ENCODE data around the gene SLC6A18. TPM values are rescaled to one million over a fixed set of nuclear protein-coding genes. Genes with fewer than 3 reads are reported as not detected.

The SLC6A18 gene
- total RNA-seq, 2 donors from 2014 or later: not detected

GRCh38 chr5:1208221-1208742 is 16.9 kb upstream of the SLC6A18 start:
- Histone ChIP-seq H3K27me3 (replicated peaks; ENCODE audit: insufficient read depth) (no peaks in the 10 kb centered on the region), H3K4me3 (no peak overlapping the region), H3K9me3 (no peaks in the 10 kb centered on the region), H3K27ac (no peak overlapping the region), H3K4me1 (replicated peaks) (no peaks in the 10 kb centered on the region), H3K36me3 (no peaks in the 10 kb centered on the region)
- intact Hi-C loops (cut with DNase I): no loop called here
- WGBS: 62% methylated on average over 17 of the region's 17 CpGs
- TF ChIP-seq CTCF (IDR thresholded peaks at IDR 0.05) (no peak), POLR2A (IDR thresholded peaks at IDR 0.05) (no peak), POLR2AphosphoS5 (IDR thresholded peaks at IDR 0.05) (no peak)
- no peak for DNase-seq (ENCODE audit: low spot score)

DNA sequence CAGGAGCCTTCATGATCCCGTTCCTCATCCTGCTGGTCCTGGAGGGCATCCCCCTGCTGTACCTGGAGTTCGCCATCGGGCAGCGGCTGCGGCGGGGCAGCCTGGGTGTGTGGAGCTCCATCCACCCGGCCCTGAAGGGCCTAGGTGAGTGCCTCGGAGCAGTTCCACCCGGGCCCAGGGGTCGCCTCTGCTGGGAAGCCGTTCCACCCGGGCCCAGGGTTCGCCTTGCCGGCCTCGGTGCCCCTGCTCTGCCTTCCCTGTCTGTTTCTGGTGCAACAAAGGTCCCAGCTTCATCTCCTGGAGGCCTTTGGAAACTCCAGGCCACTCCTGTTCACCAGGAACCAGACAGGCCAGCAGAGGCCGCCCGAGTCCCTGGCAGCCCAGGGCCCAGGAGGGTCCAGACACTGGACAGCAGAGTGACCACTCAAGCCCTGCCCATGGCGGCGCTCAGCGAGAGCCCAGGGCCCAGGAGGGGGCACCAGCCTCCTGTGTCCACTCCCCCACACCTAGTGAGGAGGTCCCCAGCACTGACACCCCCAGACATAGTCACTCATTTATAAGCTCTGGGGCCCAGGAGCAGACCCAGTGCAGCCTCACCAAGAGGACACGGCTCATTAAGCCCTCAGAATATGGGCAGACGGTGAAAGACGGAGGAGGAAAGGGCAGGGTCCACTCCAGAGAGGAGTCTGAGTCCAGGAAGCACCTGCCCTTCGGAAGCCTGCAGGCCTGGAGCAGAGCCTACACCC is 16.3 kb upstream of the SLC6A18 start:
- DNase-seq (ENCODE audit: low spot score): no peak

GRCh38 chr5:1209489-1209852 is 15.7 kb upstream of the SLC6A18 start:
- no peaks in the 10 kb centered on the region for H3K27me3 ChIP-seq (replicated peaks; ENCODE audit: insufficient read depth)

More for the DNA sequence above, 16.3 kb upstream of the SLC6A18 start:
- no peaks in the 10 kb centered on the region for H3K27me3 ChIP-seq (replicated peaks; ENCODE audit: insufficient read depth)
- intact Hi-C loops (cut with DNase I): no loop called here
- no peaks in the 10 kb centered on the region for H3K9me3 ChIP-seq
- 71% methylated on average over 10 of the region's 24 CpGs for WGBS
- no peaks in the 10 kb centered on the region for H3K4me1 ChIP-seq (replicated peaks)
- H3K4me3 ChIP-seq: no peak overlapping the region
- H3K27ac ChIP-seq: no peak overlapping the region
- TF ChIP-seq POLR2A (IDR thresholded peaks at IDR 0.05) (no peak), CTCF (IDR thresholded peaks at IDR 0.05) (peak in 3 of 4 experiments; percentile 32 to 56 (median 37)), POLR2AphosphoS5 (IDR thresholded peaks at IDR 0.05) (no peak)
- no peaks in the 10 kb centered on the region for H3K36me3 ChIP-seq

DNA sequence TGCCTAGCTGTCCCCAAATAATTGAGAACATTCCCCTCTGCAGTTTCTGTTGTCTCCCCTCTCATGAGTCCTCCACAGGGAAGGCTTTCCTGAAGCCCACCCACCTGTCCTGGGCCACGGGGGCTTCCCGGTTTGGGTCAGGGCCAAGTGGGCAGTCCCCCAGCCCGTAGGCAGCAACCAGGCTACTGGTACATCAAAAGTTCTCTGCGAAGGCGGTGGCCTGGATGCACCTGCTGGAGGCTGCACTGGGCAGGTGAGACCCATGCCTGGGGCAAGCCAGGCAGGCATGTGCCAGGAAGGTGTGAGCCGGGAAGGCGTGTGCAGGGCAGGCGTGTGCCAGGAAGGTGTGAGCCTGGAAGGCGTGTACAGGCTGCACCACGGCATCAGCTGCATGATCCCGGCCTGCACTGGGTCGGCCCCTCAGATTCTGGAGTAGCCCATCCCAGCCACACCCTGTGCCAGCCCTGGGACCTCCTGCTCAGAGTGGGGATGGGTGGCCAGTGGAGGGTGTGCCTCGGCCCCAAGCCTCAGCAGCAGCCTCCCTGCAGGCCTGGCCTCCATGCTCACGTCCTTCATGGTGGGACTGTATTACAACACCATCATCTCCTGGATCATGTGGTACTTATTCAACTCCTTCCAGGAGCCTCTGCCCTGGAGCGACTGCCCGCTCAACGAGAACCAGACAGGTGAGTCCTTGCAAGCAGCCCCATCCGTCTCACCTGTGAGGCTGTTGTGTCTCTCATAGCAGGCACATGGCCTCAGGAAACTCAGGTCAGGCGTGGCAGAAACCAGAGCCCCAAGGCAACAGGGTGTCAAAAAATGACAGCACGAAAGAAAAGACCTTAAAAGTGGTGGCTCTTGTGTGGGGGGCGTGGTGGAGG is 15.0 kb upstream of the SLC6A18 start:
- TF ChIP-seq CTCF (IDR thresholded peaks at IDR 0.05) (no peak), POLR2AphosphoS5 (IDR thresholded peaks at IDR 0.05) (no peak), POLR2A (IDR thresholded peaks at IDR 0.05) (no peak)
- no peaks in the 10 kb centered on the region for H3K36me3 ChIP-seq
- no peak overlapping the region for H3K4me3 ChIP-seq
- 73% methylated on average over 14 of the region's 21 CpGs for WGBS
- no peaks in the 10 kb centered on the region for H3K27me3 ChIP-seq (replicated peaks; ENCODE audit: insufficient read depth)
- H3K9me3 ChIP-seq: no peaks in the 10 kb centered on the region
- no peak overlapping the region for H3K27ac ChIP-seq
- intact Hi-C loops (cut with DNase I): no loop called here
- H3K4me1 ChIP-seq (replicated peaks): no peaks in the 10 kb centered on the region
- no peak for DNase-seq (ENCODE audit: low spot score)

More at GRCh38 chr5:1209489-1209852, 15.7 kb upstream of the SLC6A18 start:
- WGBS: 71% methylated on average over 2 of the region's 2 CpGs
- intact Hi-C loops (cut with DNase I): no loop called here
- Histone ChIP-seq H3K9me3 (no peaks in the 10 kb centered on the region), H3K36me3 (no peaks in the 10 kb centered on the region), H3K4me1 (replicated peaks) (no peaks in the 10 kb centered on the region), H3K27ac (no peak overlapping the region), H3K4me3 (no peak overlapping the region)
- DNase-seq (ENCODE audit: low spot score): no peak
- TF ChIP-seq CTCF (IDR thresholded peaks at IDR 0.05) (no peak), POLR2A (IDR thresholded peaks at IDR 0.05) (no peak), POLR2AphosphoS5 (IDR thresholded peaks at IDR 0.05) (no peak)

Measured in prostate gland (tissue), 2 donors.